CD4-positive, alpha-beta T cell treated with Interleukin-4 for 1 hour (primary cell): Measurements from ENCODE around the gene ZFPM1.

Experiments used
- DNase-seq, 2 donors: peaks; one replicate each; pipeline ENCODE4 v3.0.0-alpha.2; 2020 to 2022

The ZFPM1 gene

GRCh38 chr16:88578446-88579313 is 125.6 kb downstream of the ZFPM1 start:
- DNase-seq: no peak

GRCh38 chr16:88580371-88580770 is 127.3 kb downstream of the ZFPM1 start:
- DNase-seq: no peak

GRCh38 chr16:88581033-88581432 is 128.0 kb downstream of the ZFPM1 start:
- DNase-seq: no peak

- no peak for DNase-seq
Measured at GRCh38 chr16:88582912-88583575, 130.0 kb downstream of the ZFPM1 start.

GRCh38 chr16:88584676-88585075 is 131.6 kb downstream of the ZFPM1 start:
- no peak for DNase-seq

GRCh38 chr16:88585269-88585668 is 132.2 kb downstream of the ZFPM1 start:
- DNase-seq: no peak

- no peak for DNase-seq
Measured at GRCh38 chr16:88585927-88586581, 133.0 kb downstream of the ZFPM1 start.
